GM12878 (cell line): ENCODE measurements around the gene SUPT6H.

Experiments
- CBFB ChIP-seq: IDR thresholded peaks from 2 replicates; pipeline ENCODE4 v1.6.1; 2016; ENCODE audit warnings: antibody characterized with exemption, low read depth
- CBX3 ChIP-seq: fragments of 200-600 bp; sonication (generic); IDR thresholded peaks from 2 replicates; pipeline ENCODE4 v1.6.1; 2016; ENCODE audit warnings: low read depth, borderline replicate concordance
- CHD2 ChIP-seq: IDR thresholded peaks from 2 replicates; pipeline ENCODE4 v1.6.1; 2011; ENCODE audit warnings: low read depth, low read length, improper control_type of control experiment, borderline replicate concordance
- GABPA ChIP-seq: IDR thresholded peaks from 2 replicates; pipeline ENCODE4 v1.6.1; 2014; ENCODE audit warnings: antibody characterized with exemption, low read depth, mild to moderate bottlenecking, inconsistent platforms
- MYC ChIP-seq: IDR thresholded peaks from 2 replicates; pipeline ENCODE4 v1.6.1; 2011; ENCODE audit warnings: mild to moderate bottlenecking, low read length, moderate library complexity, inconsistent platforms; ENCODE audit not compliant: insufficient read depth, insufficient replicate concordance, insufficient read length, severe bottlenecking
- NBN ChIP-seq: fragments of 450-650 bp; IDR thresholded peaks from 2 replicates; pipeline ENCODE4 v1.6.1; 2016
- RAD21 ChIP-seq: IDR thresholded peaks from 2 replicates; pipeline ENCODE4 v1.6.1; 2011; ENCODE audit warnings: mild to moderate bottlenecking, low read depth, low read length, moderate library complexity; ENCODE audit not compliant: insufficient read depth
- SMC3 ChIP-seq: IDR thresholded peaks from 2 replicates; pipeline ENCODE4 v1.6.1; 2011; ENCODE audit warnings: low read length, improper control_type of control experiment, borderline replicate concordance
- SUZ12 ChIP-seq: fragments of 200-600 bp; sonication (generic); IDR thresholded peaks from one replicate; pipeline ENCODE4 v1.6.1; 2018; ENCODE audit warnings: antibody characterized with exemption, mild to moderate bottlenecking; ENCODE audit not compliant: unreplicated experiment
- TCF7 ChIP-seq: IDR thresholded peaks from 2 replicates; pipeline ENCODE4 v1.6.1; 2014; ENCODE audit warnings: antibody characterized with exemption, borderline replicate concordance
- TF ChIP-seq, protein P1 (sequence below): fragments of 450-650 bp; formaldehyde crosslinking; IDR thresholded peaks from 2 replicates; pipeline ENCODE4 v1.4.0; 2020; ENCODE audit warnings: mild to moderate bottlenecking, moderate library complexity
- TF ChIP-seq, protein P2 (sequence below): fragments of 450-650 bp; formaldehyde crosslinking; IDR thresholded peaks from 2 replicates; pipeline ENCODE4 v1.4.0; 2022; ENCODE audit warnings: mild to moderate bottlenecking, moderate library complexity
- TF ChIP-seq, protein P3 (sequence below): fragments of 450-650 bp; IDR thresholded peaks from 2 replicates; pipeline ENCODE4 v1.6.1; 2018; ENCODE audit warnings: mild to moderate bottlenecking, low read depth, moderate library complexity; ENCODE audit not compliant: partially characterized antibody
- TF ChIP-seq, protein P4 (sequence below), 3 experiments: IDR thresholded peaks in 2 of 3; conservative IDR thresholded peaks in 1 of 3; 2 replicates each; pipeline ENCODE4 v1.5.1; 2011; ENCODE audit warnings: low read depth in 3 of 3, low read length in 3 of 3, mild to moderate bottlenecking in 3 of 3, control low read depth in 2 of 3, moderate library complexity in 2 of 3, inconsistent platforms in 1 of 3, mixed read lengths in 1 of 3; ENCODE audit not compliant: control insufficient read depth in 2 of 3, insufficient read depth in 1 of 3; ENCODE audit errors: extremely low read depth in 1 of 3

DNA sequence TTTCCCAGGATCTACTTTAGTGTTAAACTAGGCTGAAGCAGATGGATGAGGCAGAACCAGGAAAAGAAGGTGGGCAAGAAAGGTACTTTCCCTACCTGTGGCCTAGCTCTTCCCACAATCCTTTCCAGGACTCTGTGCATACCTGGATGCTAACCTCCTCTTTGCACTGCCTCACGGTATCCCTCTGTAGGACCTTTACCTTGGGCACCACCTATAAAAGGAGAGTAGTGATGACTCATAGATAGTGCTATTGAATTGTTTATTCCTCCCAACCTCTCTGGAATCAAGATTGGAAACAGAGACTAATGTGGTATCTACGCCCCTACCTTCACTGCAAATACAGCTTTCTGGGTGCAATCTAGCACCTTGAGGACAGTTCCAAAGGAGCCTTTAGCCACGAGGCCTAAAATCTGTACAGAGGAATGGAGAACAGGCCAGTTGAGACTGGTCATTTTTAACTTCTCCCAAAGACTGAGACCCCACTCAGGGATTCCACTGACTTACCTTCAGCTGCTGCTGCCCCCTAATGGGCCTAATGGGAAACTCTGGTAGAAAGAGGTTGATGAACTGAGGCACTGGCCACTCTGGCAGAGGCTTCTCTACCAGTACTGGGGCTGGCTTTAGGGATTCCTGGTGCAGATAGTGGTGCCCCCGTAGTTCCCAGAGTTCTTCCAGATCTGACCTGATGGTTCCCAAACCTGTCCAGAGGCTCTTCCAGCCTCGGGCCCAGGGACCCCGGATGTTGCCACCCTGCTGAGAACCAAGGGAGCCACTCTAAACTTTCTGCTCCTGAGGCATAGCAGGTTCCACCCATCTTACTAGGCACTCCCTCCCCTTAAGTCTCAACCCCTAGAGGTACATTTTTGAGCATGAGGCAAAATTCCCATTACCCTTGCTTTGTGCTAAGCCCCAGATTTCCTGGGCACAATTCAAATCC, 48.8 kb upstream of the SUPT6H start:
- TF ChIP-seq SUZ12 (no peak), RAD21 (peak; percentile 69), GABPA (no peak), NBN (no peak), SMC3 (peak; percentile 38; the same call in 1 of the 2 replicates), CHD2 (no peak), CBX3 (no peak), CBFB (no peak), MYC (no peak), TCF7 (no peak)
- TF ChIP-seq, protein P1, sequence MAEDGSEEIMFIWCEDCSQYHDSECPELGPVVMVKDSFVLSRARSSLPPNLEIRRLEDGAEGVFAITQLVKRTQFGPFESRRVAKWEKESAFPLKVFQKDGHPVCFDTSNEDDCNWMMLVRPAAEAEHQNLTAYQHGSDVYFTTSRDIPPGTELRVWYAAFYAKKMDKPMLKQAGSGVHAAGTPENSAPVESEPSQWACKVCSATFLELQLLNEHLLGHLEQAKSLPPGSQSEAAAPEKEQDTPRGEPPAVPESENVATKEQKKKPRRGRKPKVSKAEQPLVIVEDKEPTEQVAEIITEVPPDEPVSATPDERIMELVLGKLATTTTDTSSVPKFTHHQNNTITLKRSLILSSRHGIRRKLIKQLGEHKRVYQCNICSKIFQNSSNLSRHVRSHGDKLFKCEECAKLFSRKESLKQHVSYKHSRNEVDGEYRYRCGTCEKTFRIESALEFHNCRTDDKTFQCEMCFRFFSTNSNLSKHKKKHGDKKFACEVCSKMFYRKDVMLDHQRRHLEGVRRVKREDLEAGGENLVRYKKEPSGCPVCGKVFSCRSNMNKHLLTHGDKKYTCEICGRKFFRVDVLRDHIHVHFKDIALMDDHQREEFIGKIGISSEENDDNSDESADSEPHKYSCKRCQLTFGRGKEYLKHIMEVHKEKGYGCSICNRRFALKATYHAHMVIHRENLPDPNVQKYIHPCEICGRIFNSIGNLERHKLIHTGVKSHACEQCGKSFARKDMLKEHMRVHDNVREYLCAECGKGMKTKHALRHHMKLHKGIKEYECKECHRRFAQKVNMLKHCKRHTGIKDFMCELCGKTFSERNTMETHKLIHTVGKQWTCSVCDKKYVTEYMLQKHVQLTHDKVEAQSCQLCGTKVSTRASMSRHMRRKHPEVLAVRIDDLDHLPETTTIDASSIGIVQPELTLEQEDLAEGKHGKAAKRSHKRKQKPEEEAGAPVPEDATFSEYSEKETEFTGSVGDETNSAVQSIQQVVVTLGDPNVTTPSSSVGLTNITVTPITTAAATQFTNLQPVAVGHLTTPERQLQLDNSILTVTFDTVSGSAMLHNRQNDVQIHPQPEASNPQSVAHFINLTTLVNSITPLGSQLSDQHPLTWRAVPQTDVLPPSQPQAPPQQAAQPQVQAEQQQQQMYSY (CRISPR knock-in tag), result no peak
- TF ChIP-seq, protein P2, sequence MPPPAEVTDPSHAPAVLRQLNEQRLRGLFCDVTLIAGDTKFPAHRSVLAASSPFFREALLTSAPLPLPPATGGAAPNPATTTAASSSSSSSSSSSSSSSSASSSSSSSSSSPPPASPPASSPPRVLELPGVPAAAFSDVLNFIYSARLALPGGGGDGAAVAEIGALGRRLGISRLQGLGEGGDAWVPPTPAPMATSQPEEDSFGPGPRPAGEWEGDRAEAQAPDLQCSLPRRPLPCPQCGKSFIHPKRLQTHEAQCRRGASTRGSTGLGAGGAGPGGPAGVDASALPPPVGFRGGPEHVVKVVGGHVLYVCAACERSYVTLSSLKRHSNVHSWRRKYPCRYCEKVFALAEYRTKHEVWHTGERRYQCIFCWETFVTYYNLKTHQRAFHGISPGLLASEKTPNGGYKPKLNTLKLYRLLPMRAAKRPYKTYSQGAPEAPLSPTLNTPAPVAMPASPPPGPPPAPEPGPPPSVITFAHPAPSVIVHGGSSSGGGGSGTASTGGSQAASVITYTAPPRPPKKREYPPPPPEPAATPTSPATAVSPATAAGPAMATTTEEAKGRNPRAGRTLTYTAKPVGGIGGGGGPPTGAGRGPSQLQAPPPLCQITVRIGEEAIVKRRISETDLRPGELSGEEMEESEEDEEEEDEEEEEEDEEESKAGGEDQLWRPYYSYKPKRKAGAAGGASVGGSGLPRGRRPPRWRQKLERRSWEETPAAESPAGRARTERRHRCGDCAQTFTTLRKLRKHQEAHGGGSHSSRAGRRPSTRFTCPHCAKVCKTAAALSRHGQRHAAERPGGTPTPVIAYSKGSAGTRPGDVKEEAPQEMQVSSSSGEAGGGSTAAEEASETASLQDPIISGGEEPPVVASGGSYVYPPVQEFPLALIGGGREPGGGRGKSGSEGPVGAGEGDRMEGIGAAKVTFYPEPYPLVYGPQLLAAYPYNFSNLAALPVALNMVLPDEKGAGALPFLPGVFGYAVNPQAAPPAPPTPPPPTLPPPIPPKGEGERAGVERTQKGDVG (CRISPR knock-in tag), result no peak
- TF ChIP-seq, protein P3, sequence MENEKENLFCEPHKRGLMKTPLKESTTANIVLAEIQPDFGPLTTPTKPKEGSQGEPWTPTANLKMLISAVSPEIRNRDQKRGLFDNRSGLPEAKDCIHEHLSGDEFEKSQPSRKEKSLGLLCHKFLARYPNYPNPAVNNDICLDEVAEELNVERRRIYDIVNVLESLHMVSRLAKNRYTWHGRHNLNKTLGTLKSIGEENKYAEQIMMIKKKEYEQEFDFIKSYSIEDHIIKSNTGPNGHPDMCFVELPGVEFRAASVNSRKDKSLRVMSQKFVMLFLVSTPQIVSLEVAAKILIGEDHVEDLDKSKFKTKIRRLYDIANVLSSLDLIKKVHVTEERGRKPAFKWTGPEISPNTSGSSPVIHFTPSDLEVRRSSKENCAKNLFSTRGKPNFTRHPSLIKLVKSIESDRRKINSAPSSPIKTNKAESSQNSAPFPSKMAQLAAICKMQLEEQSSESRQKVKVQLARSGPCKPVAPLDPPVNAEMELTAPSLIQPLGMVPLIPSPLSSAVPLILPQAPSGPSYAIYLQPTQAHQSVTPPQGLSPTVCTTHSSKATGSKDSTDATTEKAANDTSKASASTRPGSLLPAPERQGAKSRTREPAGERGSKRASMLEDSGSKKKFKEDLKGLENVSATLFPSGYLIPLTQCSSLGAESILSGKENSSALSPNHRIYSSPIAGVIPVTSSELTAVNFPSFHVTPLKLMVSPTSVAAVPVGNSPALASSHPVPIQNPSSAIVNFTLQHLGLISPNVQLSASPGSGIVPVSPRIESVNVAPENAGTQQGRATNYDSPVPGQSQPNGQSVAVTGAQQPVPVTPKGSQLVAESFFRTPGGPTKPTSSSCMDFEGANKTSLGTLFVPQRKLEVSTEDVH, result no peak
- TF ChIP-seq, protein P4, sequence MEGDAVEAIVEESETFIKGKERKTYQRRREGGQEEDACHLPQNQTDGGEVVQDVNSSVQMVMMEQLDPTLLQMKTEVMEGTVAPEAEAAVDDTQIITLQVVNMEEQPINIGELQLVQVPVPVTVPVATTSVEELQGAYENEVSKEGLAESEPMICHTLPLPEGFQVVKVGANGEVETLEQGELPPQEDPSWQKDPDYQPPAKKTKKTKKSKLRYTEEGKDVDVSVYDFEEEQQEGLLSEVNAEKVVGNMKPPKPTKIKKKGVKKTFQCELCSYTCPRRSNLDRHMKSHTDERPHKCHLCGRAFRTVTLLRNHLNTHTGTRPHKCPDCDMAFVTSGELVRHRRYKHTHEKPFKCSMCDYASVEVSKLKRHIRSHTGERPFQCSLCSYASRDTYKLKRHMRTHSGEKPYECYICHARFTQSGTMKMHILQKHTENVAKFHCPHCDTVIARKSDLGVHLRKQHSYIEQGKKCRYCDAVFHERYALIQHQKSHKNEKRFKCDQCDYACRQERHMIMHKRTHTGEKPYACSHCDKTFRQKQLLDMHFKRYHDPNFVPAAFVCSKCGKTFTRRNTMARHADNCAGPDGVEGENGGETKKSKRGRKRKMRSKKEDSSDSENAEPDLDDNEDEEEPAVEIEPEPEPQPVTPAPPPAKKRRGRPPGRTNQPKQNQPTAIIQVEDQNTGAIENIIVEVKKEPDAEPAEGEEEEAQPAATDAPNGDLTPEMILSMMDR (IDR thresholded peaks at IDR 0.05 in 2 of 3, conservative IDR thresholded peaks at IDR 0.05 in 1 of 3; ENCODE audit: control insufficient read depth in 2 of 3, extremely low read depth in 1 of 3, insufficient read depth in 1 of 3, low read depth in 3 of 3, low read length in 3 of 3), result peak; percentile 62 to 75 (median 69)
